ENCODE data around the gene MEP1B.
"Not testable (repeated sequence)": the region's sequence is repeated elsewhere in the genome, so short reads cannot be mapped to it uniquely, and the experiment has no call there.

MEP1B gene

GRCh38 chr18:32189790-32190189, at the start of gene MEP1B:
TSS of gene MEP1B (plus strand) at chr18:32190039. CDS start at chr18:32190071, 32 bp downstream.
- DNase-seq, result no peak

GRCh38 chr18:32148185-32148870, 41.5 kb upstream of the MEP1B start:
- DNase-seq, result no peak

- DNase-seq, result no peak
Observed at GRCh38 chr18:32152705-32153448, 37.0 kb upstream of the MEP1B start.

GRCh38 chr18:32156855-32157254, 33.0 kb upstream of the MEP1B start:
- DNase-seq, result no peak

- no peak for DNase-seq
Observed at GRCh38 chr18:32157580-32157979, 32.3 kb upstream of the MEP1B start.

- peak; percentile 65 for DNase-seq
Observed at GRCh38 chr18:32158108-32158624, 31.7 kb upstream of the MEP1B start.

- DNase-seq, result not testable (repeated sequence)
Observed at GRCh38 chr18:32158631-32159030, 31.2 kb upstream of the MEP1B start.

- DNase-seq, result no peak
Observed at GRCh38 chr18:32160547-32160946, 29.3 kb upstream of the MEP1B start.

GRCh38 chr18:32167980-32168730, 21.7 kb upstream of the MEP1B start:
- no peak for DNase-seq

GRCh38 chr18:32173654-32174053, 16.2 kb upstream of the MEP1B start:
- DNase-seq, result no peak

- DNase-seq, result no peak
Observed at GRCh38 chr18:32174719-32175118, 15.1 kb upstream of the MEP1B start.

GRCh38 chr18:32175265-32175664, 14.6 kb upstream of the MEP1B start:
- no peak for DNase-seq

- not testable (repeated sequence) for DNase-seq
Observed at GRCh38 chr18:32176745-32177144, 13.1 kb upstream of the MEP1B start.

GRCh38 chr18:32177530-32177929, 12.3 kb upstream of the MEP1B start:
- no peak for DNase-seq

- no peak for DNase-seq
Observed at GRCh38 chr18:32183503-32183902, 6.3 kb upstream of the MEP1B start.

GRCh38 chr18:32190209-32190608, 370 bp downstream of the MEP1B start:
- no peak for DNase-seq

- no peak for DNase-seq
Observed at GRCh38 chr18:32195881-32196815, 6.3 kb downstream of the MEP1B start.

- DNase-seq, result no peak
Observed at GRCh38 chr18:32200766-32201165, 10.9 kb downstream of the MEP1B start.

GRCh38 chr18:32201948-32202672, 12.3 kb downstream of the MEP1B start:
- DNase-seq, result no peak

GRCh38 chr18:32208023-32208422, 18.2 kb downstream of the MEP1B start:
- DNase-seq, result no peak

GRCh38 chr18:32208577-32208976, 18.7 kb downstream of the MEP1B start:
- DNase-seq, result no peak
